HEK293 (cell line): ENCODE results near the gene CRNKL1.

Experiments used
- SP2 ChIP-seq: fragments of 450-650 bp; formaldehyde crosslinking; IDR thresholded peaks from 2 replicates; pipeline ENCODE4 v1.5.1; 2016; ENCODE audit warnings: missing biosample characterization, missing genetic modification characterization
- ZFP41 ChIP-seq: fragments of 450-650 bp; formaldehyde crosslinking; IDR thresholded peaks from 2 replicates; pipeline ENCODE4 v1.5.1; 2016; ENCODE audit warnings: missing biosample characterization, missing genetic modification characterization, borderline replicate concordance
- ZNF747 ChIP-seq: fragments of 450-650 bp; formaldehyde crosslinking; IDR thresholded peaks from 2 replicates; pipeline ENCODE4 v1.5.1; 2016; ENCODE audit warnings: missing biosample characterization, missing genetic modification characterization

DNA sequence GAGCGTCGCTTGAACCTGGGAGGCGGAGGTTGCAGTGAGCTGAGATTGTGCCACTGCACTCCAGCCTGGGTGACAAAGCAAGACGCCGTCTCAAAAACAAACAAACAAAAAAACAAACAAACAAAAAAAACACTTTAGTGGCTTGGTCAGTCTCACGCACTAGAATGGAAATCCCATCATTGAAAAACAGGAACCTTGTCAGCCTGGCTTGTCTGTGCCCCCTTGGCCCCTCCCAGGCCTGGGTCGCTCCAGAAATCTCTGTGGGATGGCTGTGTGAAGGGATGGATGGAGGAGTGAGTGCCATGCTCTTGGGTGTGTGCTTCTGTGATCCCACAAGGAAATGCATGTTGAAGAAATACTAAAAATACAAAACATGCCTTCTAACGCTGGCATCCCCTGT is 56.0 kb downstream of the CRNKL1 start:
- no peak for TF ChIP-seq SP2 (tag by site-specific recombination)
- no peak for TF ChIP-seq ZFP41 (tag by site-specific recombination)
- no peak for TF ChIP-seq ZNF747 (tag by site-specific recombination)
